Lower leg skin (tissue), 3 donors: Measurements from ENCODE around the gene PRPF19.

Experiments
- CTCF ChIP-seq, 3 donors: fragments of 450-650 bp; IDR thresholded peaks; one replicate each; pipeline ENCODE4 v1.5.1; 2016; ENCODE audit warnings: antibody characterized with exemption in 3 of 3, mild to moderate bottlenecking in 3 of 3, moderate library complexity in 2 of 3
- POLR2A ChIP-seq, 2 donors: fragments of 450-650 bp; IDR thresholded peaks; one replicate each; pipeline ENCODE4 v1.6.1; 2016 to 2017; ENCODE audit warnings: antibody characterized with exemption in 2 of 2, mild to moderate bottlenecking in 1 of 2, moderate library complexity in 1 of 2

GRCh38 chr11:60944490-60945294, 38.3 kb upstream of the PRPF19 start:
- no peak for TF ChIP-seq CTCF (IDR thresholded peaks at IDR 0.05)
- TF ChIP-seq POLR2A (IDR thresholded peaks at IDR 0.05): no peak
